HepG2 (cell line): ENCODE data around the gene ASAP2. TPM values are rescaled to one million over a fixed set of nuclear protein-coding genes. Genes with fewer than 3 reads are reported as not detected.

Source experiments
- HOXD1 ChIP-seq: sonication (generic); formaldehyde crosslinking; IDR thresholded peaks from 2 replicates; pipeline ENCODE4 v1.5.0; 2020; ENCODE audit warnings: missing genetic modification reagents
- polyA plus RNA-seq, 8 experiments: library from polyadenylated mRNA; depleted of rRNA in 3 of 8; stranded (reverse) in 7 of 8; unstranded in 1 of 8; fragments of >200 nt; fragmentation: Illumina TruSeq in 4 of 8; extraction: Trizol in 4 of 8; gene quantifications; 2 replicates each; pipeline versions ENCODE4 v1.2.1 to v1.2.3, GENCODE V29; 2011 to 2016; ENCODE audit warnings: low read depth in 4 of 8, missing spikeins in 1 of 8, mixed read lengths in 1 of 8; ENCODE audit not compliant: insufficient read depth in 1 of 8
- total RNA-seq, 5 experiments: library from RNA; depleted of rRNA; stranded (reverse); fragments of >200 nt; fragmentation: Illumina TruSeq; extraction: Trizol; gene quantifications; 2 replicates each; pipeline ENCODE4 v1.2.3, GENCODE V29; 2016; ENCODE audit warnings: low read depth in 1 of 5
- TF ChIP-seq, protein P1 (sequence below): sonication (generic); formaldehyde crosslinking; IDR thresholded peaks from 2 replicates; pipeline ENCODE4 v1.9.0; 2021; ENCODE audit warnings: mild to moderate bottlenecking, missing genetic modification reagents
- TF ChIP-seq, protein P2 (sequence below): sonication (generic); formaldehyde crosslinking; IDR thresholded peaks from 2 replicates; pipeline ENCODE4 v1.4.0; 2020; ENCODE audit warnings: missing genetic modification reagents
- TF ChIP-seq, protein P3 (sequence below): IDR thresholded peaks from 2 replicates; pipeline ENCODE4 v1.6.1; 2016; ENCODE audit warnings: missing compliant biosample characterization, missing genetic modification reagents, borderline replicate concordance

The ASAP2 gene
- total and polyA plus RNA-seq, 2 of the 13 experiments (the other 11 are each of a cell fraction or from before 2014, with no cell fraction given): 7.3 to 22.3 TPM

DNA sequence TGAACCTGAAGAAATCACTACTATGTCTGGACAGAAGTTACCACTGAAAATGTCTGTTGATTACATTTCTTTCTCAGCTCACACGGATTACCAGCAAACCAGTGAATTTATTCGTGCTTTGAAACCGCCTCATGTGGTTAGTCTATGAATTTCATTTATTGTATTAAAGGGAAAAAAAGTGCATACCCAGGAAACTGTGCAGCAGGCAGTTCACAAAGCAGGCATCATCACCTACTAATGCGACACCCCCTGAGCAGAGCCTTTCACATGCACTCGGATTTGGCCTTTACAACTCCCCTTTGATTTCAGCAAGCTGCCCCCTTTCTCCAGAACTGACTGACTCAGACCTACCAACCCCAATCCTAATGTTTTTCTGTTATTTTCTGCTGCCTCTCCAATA is 236.9 kb downstream of the ASAP2 start (continued):
- TF ChIP-seq, protein P1, sequence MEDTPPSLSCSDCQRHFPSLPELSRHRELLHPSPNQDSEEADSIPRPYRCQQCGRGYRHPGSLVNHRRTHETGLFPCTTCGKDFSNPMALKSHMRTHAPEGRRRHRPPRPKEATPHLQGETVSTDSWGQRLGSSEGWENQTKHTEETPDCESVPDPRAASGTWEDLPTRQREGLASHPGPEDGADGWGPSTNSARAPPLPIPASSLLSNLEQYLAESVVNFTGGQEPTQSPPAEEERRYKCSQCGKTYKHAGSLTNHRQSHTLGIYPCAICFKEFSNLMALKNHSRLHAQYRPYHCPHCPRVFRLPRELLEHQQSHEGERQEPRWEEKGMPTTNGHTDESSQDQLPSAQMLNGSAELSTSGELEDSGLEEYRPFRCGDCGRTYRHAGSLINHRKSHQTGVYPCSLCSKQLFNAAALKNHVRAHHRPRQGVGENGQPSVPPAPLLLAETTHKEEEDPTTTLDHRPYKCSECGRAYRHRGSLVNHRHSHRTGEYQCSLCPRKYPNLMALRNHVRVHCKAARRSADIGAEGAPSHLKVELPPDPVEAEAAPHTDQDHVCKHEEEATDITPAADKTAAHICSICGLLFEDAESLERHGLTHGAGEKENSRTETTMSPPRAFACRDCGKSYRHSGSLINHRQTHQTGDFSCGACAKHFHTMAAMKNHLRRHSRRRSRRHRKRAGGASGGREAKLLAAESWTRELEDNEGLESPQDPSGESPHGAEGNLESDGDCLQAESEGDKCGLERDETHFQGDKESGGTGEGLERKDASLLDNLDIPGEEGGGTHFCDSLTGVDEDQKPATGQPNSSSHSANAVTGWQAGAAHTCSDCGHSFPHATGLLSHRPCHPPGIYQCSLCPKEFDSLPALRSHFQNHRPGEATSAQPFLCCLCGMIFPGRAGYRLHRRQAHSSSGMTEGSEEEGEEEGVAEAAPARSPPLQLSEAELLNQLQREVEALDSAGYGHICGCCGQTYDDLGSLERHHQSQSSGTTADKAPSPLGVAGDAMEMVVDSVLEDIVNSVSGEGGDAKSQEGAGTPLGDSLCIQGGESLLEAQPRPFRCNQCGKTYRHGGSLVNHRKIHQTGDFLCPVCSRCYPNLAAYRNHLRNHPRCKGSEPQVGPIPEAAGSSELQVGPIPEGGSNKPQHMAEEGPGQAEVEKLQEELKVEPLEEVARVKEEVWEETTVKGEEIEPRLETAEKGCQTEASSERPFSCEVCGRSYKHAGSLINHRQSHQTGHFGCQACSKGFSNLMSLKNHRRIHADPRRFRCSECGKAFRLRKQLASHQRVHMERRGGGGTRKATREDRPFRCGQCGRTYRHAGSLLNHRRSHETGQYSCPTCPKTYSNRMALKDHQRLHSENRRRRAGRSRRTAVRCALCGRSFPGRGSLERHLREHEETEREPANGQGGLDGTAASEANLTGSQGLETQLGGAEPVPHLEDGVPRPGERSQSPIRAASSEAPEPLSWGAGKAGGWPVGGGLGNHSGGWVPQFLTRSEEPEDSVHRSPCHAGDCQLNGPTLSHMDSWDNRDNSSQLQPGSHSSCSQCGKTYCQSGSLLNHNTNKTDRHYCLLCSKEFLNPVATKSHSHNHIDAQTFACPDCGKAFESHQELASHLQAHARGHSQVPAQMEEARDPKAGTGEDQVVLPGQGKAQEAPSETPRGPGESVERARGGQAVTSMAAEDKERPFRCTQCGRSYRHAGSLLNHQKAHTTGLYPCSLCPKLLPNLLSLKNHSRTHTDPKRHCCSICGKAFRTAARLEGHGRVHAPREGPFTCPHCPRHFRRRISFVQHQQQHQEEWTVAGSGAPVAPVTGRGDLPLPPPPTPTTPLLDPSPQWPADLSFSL (CRISPR knock-in tag): no peak
- no peak for TF ChIP-seq HOXD1 (CRISPR knock-in tag)
- TF ChIP-seq, protein P2, sequence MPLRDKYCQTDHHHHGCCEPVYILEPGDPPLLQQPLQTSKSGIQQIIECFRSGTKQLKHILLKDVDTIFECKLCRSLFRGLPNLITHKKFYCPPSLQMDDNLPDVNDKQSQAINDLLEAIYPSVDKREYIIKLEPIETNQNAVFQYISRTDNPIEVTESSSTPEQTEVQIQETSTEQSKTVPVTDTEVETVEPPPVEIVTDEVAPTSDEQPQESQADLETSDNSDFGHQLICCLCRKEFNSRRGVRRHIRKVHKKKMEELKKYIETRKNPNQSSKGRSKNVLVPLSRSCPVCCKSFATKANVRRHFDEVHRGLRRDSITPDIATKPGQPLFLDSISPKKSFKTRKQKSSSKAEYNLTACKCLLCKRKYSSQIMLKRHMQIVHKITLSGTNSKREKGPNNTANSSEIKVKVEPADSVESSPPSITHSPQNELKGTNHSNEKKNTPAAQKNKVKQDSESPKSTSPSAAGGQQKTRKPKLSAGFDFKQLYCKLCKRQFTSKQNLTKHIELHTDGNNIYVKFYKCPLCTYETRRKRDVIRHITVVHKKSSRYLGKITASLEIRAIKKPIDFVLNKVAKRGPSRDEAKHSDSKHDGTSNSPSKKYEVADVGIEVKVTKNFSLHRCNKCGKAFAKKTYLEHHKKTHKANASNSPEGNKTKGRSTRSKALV (CRISPR knock-in tag): no peak
- TF ChIP-seq, protein P3, sequence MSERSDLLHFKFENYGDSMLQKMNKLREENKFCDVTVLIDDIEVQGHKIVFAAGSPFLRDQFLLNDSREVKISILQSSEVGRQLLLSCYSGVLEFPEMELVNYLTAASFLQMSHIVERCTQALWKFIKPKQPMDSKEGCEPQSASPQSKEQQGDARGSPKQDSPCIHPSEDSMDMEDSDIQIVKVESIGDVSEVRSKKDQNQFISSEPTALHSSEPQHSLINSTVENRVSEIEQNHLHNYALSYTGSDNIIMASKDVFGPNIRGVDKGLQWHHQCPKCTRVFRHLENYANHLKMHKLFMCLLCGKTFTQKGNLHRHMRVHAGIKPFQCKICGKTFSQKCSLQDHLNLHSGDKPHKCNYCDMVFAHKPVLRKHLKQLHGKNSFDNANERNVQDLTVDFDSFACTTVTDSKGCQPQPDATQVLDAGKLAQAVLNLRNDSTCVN (CRISPR knock-in tag): no peak
- TF ChIP-seq, all 625 proteins: peak for 0
